Measurements from ENCODE around the gene EGFL8.
A peak's percentile ranks its signal among the peaks of the same experiment; 100 is the strongest.

DNA sequence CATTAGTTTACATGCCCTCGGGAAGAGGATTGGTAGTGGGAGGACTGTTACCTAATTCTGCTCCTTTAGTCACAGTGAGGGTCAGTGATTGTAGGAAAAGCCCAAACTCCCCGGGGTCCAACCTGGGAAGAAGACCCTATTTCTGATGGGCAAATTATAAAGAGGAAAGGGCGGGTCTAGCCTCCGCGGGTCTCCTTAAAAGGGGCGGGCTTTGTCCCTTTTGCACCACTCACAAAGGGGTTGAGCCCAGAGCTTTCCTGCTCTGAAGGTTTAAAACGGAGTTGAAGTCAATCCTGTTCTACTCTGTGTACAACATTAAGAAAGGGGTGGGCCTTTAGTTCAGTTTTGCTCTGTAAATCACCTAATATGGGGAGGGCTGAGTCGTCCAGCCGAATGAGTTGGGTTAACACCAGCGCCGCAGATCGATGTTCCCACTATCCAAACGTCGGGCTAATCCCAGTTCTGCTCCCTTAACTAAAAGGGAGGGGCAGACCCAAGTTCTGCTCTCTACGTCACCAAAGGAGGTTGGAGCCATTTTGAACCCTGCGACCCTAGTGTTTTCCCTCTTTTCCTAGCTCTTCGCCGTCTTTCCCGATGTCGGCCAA, 12.9 kb downstream of the EGFL8 start:
- peak in 2 of 3 donors; percentile 35 to 47 for TF ChIP-seq POLR2A (IDR thresholded peaks at IDR 0.05)
- TF ChIP-seq, protein P1, sequence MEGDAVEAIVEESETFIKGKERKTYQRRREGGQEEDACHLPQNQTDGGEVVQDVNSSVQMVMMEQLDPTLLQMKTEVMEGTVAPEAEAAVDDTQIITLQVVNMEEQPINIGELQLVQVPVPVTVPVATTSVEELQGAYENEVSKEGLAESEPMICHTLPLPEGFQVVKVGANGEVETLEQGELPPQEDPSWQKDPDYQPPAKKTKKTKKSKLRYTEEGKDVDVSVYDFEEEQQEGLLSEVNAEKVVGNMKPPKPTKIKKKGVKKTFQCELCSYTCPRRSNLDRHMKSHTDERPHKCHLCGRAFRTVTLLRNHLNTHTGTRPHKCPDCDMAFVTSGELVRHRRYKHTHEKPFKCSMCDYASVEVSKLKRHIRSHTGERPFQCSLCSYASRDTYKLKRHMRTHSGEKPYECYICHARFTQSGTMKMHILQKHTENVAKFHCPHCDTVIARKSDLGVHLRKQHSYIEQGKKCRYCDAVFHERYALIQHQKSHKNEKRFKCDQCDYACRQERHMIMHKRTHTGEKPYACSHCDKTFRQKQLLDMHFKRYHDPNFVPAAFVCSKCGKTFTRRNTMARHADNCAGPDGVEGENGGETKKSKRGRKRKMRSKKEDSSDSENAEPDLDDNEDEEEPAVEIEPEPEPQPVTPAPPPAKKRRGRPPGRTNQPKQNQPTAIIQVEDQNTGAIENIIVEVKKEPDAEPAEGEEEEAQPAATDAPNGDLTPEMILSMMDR (IDR thresholded peaks at IDR 0.05): no peak
